ENCODE data around the gene DNAH10. TPM values are rescaled to one million over a fixed set of nuclear protein-coding genes. Genes with fewer than 3 reads are reported as not detected.

Gene DNAH10
- total and polyA plus RNA-seq, 10 of the 15 experiments (the other 5 are each of a cell fraction or from before 2014, with no cell fraction given): 0.01 to 0.32 (median 0.06) TPM

DNA sequence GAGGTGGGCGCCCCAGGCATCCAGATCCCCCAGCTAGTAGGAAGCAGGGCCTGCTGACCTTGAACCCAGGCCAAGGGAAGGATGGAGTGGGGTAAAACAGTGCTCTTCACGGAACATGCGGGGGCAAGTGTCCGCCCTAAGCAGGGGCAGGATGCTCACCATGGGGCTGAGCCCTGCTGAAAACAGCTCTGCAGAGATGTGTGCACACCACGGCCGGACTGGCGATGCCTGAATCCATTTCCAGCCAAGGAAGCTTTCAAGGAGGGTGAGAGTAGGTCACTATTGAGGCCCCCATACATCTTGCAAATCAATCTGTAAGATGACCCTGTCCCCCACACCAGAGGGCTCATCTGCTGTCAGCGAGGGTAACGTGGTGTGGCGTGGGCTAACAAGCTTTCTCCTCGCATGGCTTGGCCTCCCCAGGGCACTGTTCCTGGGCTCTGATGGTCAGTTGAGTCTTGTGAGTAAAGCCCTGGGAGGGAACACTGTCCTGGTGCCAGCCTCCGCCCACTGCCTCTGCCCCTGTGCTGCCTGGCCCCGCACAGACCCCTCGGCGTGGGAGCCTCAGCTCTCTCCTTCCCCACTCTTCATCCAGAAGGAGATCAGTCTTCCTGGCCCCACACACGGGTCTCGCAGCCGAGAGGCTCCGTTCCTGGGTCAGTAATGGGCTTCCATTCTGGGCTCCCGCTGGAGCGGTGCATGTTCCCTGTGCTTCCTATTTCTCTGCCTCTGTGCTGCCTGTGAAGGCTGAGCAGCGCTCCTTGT lies 141.4 kb downstream of the DNAH10 start:
- SMC1A ChIA-PET (ENCODE audit: uncharacterized antibody, unreplicated experiment): interaction anchor here (0.7 to 3.7 kb wide), 2 partner anchors 39 to 81 kb away, joined by 3 to 43 read pairs; no protein-coding TSS in a partner anchor
- Histone ChIP-seq H3K9ac (ENCODE audit: control insufficient read depth, insufficient read depth, low read length) (no peak overlapping the region), H3K4me1 (ENCODE audit: control insufficient read depth, insufficient read depth, low read length) (no peaks in the 10 kb centered on the region), H3K4me2 (ENCODE audit: control insufficient read depth, insufficient read depth) (no peak overlapping the region), H3K27me3 (replicated peaks in 1 of 2; ENCODE audit: control insufficient read depth in 2 of 2, insufficient read depth in 2 of 2, low read length in 1 of 2) (no peaks in the 10 kb centered on the region; a peak in 1 of 4 replicates), H3K4me3 (no peak overlapping the region), H2AFZ (ENCODE audit: control insufficient read depth, low read depth, low read length) (no peak overlapping the region), H4K20me1 (ENCODE audit: control insufficient read depth, insufficient read depth) (no peaks in the 10 kb centered on the region), H3K27ac (ENCODE audit: control insufficient read depth, insufficient read depth) (no peak overlapping the region), H3K79me2 (ENCODE audit: control insufficient read depth, insufficient read depth, low read length) (no peaks in the 10 kb centered on the region), H3K9me3 (replicated peaks; ENCODE audit: control insufficient read depth, insufficient read depth, low read length) (no peaks in the 10 kb centered on the region), H3K36me3 (ENCODE audit: control insufficient read depth in 2 of 2, insufficient read depth in 2 of 2, low read length in 1 of 2) (no peaks in the 10 kb centered on the region)
- 40% methylated on average over 22 of the region's 22 CpGs for WGBS (ENCODE audit: insufficient coverage, insufficient replicate concordance, low lambda C conversion rate, missing lambda C conversion rate)
- BruUV-seq (replicated peaks): no TSS peak
- TF ChIP-seq ZNF24 (IDR thresholded peaks at IDR 0.05): no peak
- no peak for TF ChIP-seq PML (IDR thresholded peaks at IDR 0.05; ENCODE audit: low read length)
- no peak for TF ChIP-seq YBX1 (IDR thresholded peaks at IDR 0.05)
- TF ChIP-seq, protein P1, sequence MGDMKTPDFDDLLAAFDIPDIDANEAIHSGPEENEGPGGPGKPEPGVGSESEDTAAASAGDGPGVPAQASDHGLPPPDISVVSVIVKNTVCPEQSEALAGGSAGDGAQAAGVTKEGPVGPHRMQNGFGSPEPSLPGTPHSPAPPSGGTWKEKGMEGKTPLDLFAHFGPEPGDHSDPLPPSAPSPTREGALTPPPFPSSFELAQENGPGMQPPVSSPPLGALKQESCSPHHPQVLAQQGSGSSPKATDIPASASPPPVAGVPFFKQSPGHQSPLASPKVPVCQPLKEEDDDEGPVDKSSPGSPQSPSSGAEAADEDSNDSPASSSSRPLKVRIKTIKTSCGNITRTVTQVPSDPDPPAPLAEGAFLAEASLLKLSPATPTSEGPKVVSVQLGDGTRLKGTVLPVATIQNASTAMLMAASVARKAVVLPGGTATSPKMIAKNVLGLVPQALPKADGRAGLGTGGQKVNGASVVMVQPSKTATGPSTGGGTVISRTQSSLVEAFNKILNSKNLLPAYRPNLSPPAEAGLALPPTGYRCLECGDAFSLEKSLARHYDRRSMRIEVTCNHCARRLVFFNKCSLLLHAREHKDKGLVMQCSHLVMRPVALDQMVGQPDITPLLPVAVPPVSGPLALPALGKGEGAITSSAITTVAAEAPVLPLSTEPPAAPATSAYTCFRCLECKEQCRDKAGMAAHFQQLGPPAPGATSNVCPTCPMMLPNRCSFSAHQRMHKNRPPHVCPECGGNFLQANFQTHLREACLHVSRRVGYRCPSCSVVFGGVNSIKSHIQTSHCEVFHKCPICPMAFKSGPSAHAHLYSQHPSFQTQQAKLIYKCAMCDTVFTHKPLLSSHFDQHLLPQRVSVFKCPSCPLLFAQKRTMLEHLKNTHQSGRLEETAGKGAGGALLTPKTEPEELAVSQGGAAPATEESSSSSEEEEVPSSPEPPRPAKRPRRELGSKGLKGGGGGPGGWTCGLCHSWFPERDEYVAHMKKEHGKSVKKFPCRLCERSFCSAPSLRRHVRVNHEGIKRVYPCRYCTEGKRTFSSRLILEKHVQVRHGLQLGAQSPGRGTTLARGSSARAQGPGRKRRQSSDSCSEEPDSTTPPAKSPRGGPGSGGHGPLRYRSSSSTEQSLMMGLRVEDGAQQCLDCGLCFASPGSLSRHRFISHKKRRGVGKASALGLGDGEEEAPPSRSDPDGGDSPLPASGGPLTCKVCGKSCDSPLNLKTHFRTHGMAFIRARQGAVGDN (IDR thresholded peaks at IDR 0.05): no peak
- TF ChIP-seq NFYB (IDR thresholded peaks at IDR 0.05; ENCODE audit: insufficient read depth, low read depth, low read length): no peak
- no peak for TF ChIP-seq EZH2 (IDR thresholded peaks at IDR 0.05; ENCODE audit: borderline replicate concordance, control insufficient read depth, low read depth, low read length)
- TF ChIP-seq, protein P2, sequence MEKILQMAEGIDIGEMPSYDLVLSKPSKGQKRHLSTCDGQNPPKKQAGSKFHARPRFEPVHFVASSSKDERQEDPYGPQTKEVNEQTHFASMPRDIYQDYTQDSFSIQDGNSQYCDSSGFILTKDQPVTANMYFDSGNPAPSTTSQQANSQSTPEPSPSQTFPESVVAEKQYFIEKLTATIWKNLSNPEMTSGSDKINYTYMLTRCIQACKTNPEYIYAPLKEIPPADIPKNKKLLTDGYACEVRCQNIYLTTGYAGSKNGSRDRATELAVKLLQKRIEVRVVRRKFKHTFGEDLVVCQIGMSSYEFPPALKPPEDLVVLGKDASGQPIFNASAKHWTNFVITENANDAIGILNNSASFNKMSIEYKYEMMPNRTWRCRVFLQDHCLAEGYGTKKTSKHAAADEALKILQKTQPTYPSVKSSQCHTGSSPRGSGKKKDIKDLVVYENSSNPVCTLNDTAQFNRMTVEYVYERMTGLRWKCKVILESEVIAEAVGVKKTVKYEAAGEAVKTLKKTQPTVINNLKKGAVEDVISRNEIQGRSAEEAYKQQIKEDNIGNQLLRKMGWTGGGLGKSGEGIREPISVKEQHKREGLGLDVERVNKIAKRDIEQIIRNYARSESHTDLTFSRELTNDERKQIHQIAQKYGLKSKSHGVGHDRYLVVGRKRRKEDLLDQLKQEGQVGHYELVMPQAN (conservative IDR thresholded peaks at IDR 0.05): no peak
- TF ChIP-seq, protein P3, sequence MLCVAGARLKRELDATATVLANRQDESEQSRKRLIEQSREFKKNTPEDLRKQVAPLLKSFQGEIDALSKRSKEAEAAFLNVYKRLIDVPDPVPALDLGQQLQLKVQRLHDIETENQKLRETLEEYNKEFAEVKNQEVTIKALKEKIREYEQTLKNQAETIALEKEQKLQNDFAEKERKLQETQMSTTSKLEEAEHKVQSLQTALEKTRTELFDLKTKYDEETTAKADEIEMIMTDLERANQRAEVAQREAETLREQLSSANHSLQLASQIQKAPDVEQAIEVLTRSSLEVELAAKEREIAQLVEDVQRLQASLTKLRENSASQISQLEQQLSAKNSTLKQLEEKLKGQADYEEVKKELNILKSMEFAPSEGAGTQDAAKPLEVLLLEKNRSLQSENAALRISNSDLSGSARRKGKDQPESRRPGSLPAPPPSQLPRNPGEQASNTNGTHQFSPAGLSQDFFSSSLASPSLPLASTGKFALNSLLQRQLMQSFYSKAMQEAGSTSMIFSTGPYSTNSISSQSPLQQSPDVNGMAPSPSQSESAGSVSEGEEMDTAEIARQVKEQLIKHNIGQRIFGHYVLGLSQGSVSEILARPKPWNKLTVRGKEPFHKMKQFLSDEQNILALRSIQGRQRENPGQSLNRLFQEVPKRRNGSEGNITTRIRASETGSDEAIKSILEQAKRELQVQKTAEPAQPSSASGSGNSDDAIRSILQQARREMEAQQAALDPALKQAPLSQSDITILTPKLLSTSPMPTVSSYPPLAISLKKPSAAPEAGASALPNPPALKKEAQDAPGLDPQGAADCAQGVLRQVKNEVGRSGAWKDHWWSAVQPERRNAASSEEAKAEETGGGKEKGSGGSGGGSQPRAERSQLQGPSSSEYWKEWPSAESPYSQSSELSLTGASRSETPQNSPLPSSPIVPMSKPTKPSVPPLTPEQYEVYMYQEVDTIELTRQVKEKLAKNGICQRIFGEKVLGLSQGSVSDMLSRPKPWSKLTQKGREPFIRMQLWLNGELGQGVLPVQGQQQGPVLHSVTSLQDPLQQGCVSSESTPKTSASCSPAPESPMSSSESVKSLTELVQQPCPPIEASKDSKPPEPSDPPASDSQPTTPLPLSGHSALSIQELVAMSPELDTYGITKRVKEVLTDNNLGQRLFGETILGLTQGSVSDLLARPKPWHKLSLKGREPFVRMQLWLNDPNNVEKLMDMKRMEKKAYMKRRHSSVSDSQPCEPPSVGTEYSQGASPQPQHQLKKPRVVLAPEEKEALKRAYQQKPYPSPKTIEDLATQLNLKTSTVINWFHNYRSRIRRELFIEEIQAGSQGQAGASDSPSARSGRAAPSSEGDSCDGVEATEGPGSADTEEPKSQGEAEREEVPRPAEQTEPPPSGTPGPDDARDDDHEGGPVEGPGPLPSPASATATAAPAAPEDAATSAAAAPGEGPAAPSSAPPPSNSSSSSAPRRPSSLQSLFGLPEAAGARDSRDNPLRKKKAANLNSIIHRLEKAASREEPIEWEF (IDR thresholded peaks at IDR 0.05; ENCODE audit: insufficient replicate concordance, low read depth, low read length): no peak
- no peak for TF ChIP-seq ZNF274 (IDR thresholded peaks at IDR 0.05; ENCODE audit: insufficient read depth, insufficient read length)
- TF ChIP-seq SUZ12 (IDR thresholded peaks at IDR 0.05; ENCODE audit: unreplicated experiment): no peak
- RAD21 ChIA-PET (ENCODE audit: unreplicated experiment): interaction anchor here (2.5 kb wide), 1 partner anchor 80 kb away, joined by 10 read pairs; no protein-coding TSS in a partner anchor
- CTCF ChIA-PET: interaction anchor here (1.0 to 6.9 kb wide), 7 partner anchors 12 to 864 kb away, joined by 3 to 101 read pairs (median 4); no protein-coding TSS in a partner anchor
- in situ Hi-C loops (cut with MboI) (no loop called here), intact Hi-C loops (cut with micrococcal nuclease; ENCODE audit: unreplicated experiment) (loop anchor here (2.0 kb wide), 1 partner anchor 129 kb away; no protein-coding TSS in a partner anchor)
- ATAC-seq (no peak), DNase-seq (ENCODE audit: low read depth, low spot score) (no peak), FAIRE-seq (no peak)
- POLR2A ChIA-PET: no interaction called here
